KG1 (cell line): ENCODE results near the gene MANEAL.

Source experiments
- DNase-seq: peaks from one replicate; lab custom pipeline; 2025; lab: John Stamatoyannopoulos, UW

MANEAL gene

GRCh38 chr1:37828410-37829074 lies 34.9 kb downstream of the MANEAL start:
- no peak for DNase-seq

- DNase-seq, result no peak
Measured at GRCh38 chr1:37831109-37831508, 37.5 kb downstream of the MANEAL start.

GRCh38 chr1:37831809-37832208 lies 38.2 kb downstream of the MANEAL start:
- DNase-seq, result no peak

- DNase-seq, result no peak
Measured at GRCh38 chr1:37836788-37837187, 43.1 kb downstream of the MANEAL start.

- no peak for DNase-seq
Measured at GRCh38 chr1:37839676-37840075, 46.0 kb downstream of the MANEAL start.

GRCh38 chr1:37840711-37841110 lies 47.1 kb downstream of the MANEAL start:
- DNase-seq, result no peak

- no peak for DNase-seq
Measured at GRCh38 chr1:37841652-37842051, 48.0 kb downstream of the MANEAL start.

GRCh38 chr1:37844536-37844935 lies 50.9 kb downstream of the MANEAL start:
- DNase-seq, result no peak

GRCh38 chr1:37845049-37845646 lies 51.5 kb downstream of the MANEAL start:
- DNase-seq, result no peak

GRCh38 chr1:37845786-37846185 lies 52.1 kb downstream of the MANEAL start:
- peak; percentile 19 for DNase-seq

- DNase-seq, result no peak
Measured at GRCh38 chr1:37846647-37847339, 53.1 kb downstream of the MANEAL start.

- no peak for DNase-seq
Measured at GRCh38 chr1:37849480-37849879, 55.8 kb downstream of the MANEAL start.

GRCh38 chr1:37850352-37850955 lies 56.8 kb downstream of the MANEAL start:
- no peak for DNase-seq
